GM12892 (cell line): ENCODE data around the gene RAB3GAP2.

ENCODE experiments used
- POLR2A ChIP-seq: IDR thresholded peaks from 2 replicates; pipeline ENCODE4 v1.6.1; 2011; ENCODE audit warnings: low read depth, low read length, control low read depth
- POLR2AphosphoS5 ChIP-seq: IDR thresholded peaks from 2 replicates; pipeline ENCODE4 v1.6.1; 2011; ENCODE audit warnings: low read depth, low read length, control low read depth
- TAF1 ChIP-seq: IDR thresholded peaks from 2 replicates; pipeline ENCODE4 v1.6.1; 2011; ENCODE audit warnings: low read depth, mild to moderate bottlenecking, control low read depth, low read length, borderline replicate concordance

GRCh38 chr1:220239213-220239612 is 33.0 kb downstream of the RAB3GAP2 start:
- no peak for TF ChIP-seq POLR2A
- no peak for TF ChIP-seq POLR2AphosphoS5
- TF ChIP-seq TAF1: no peak
